Measurements from ENCODE around the gene XK.

DNA sequence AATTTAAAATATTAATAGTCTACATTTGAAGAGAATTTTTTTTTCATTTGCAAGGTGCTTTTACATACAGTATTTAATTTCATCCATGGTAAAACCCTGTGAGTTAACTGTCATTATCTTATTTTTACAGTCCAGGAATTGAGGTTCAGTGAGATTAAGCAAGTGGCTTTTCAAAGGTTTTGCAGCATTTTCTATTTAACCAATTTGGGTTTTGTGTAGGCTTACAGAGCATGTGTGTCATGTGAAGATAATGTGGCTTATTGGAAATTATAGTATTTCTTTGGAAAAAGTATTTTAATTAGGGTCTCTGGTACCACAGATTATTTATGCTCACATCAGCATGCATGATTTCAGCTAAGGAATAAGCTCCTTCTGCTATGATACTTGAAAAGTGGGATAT lies 4.5 kb downstream of the XK start:
- TF ChIP-seq POLR2A (IDR thresholded peaks at IDR 0.05; ENCODE audit: low read depth, low read length): no peak
- TF ChIP-seq POLR2AphosphoS5 (IDR thresholded peaks at IDR 0.05; ENCODE audit: low read depth, low read length): no peak

Data from GM12892 (cell line).